H9 (cell line): ENCODE results near the gene LETM1. TPM values are rescaled to one million over a fixed set of nuclear protein-coding genes. Genes with fewer than 3 reads are reported as not detected.

Source experiments
- DNase-seq: peaks from one replicate; pipeline ENCODE4 v3.0.0-alpha.2; 2017
- H2AFZ ChIP-seq: one replicate; pipeline ENCODE4 v1.6.1; 2013; ENCODE audit warnings: mild to moderate bottlenecking, low read length, control low read depth, moderate library complexity
- H2AK5ac ChIP-seq: 2 replicates; pipeline ENCODE4 v1.6.1; 2013; ENCODE audit warnings: low read length, control low read depth, mixed read lengths; ENCODE audit not compliant: insufficient read length
- H2BK120ac ChIP-seq: one replicate; pipeline ENCODE4 v1.6.1; 2013; ENCODE audit warnings: low read depth, mild to moderate bottlenecking, low read length, control low read depth, inconsistent platforms; ENCODE audit not compliant: poor library complexity, severe bottlenecking
- H2BK12ac ChIP-seq: 2 replicates; pipeline ENCODE4 v1.6.1; 2013; ENCODE audit warnings: low read length, control low read depth, mixed read lengths, low read depth; ENCODE audit not compliant: insufficient read length
- H2BK15ac ChIP-seq: 2 replicates; pipeline ENCODE4 v1.6.1; 2013; ENCODE audit warnings: low read depth, low read length, control low read depth
- H2BK20ac ChIP-seq: one replicate; pipeline ENCODE4 v1.6.1; 2013; ENCODE audit warnings: low read depth, mild to moderate bottlenecking, low read length, control low read depth, inconsistent platforms; ENCODE audit not compliant: poor library complexity, severe bottlenecking
- H2BK5ac ChIP-seq: 2 replicates; pipeline ENCODE4 v1.6.1; 2013; ENCODE audit warnings: low read length, control low read depth, mixed read lengths; ENCODE audit not compliant: insufficient read length
- H3K14ac ChIP-seq: 2 replicates; pipeline ENCODE4 v1.6.1; 2013; ENCODE audit warnings: low read length, control low read depth; ENCODE audit not compliant: insufficient read depth
- H3K18ac ChIP-seq: 2 replicates; pipeline ENCODE4 v1.6.1; 2013; ENCODE audit warnings: low read depth, mild to moderate bottlenecking, mixed read lengths, low read length, control low read depth; ENCODE audit not compliant: insufficient read length
- H3K23ac ChIP-seq: 2 replicates; pipeline ENCODE4 v1.6.1; 2013; ENCODE audit warnings: low read length, control low read depth, mixed read lengths, low read depth; ENCODE audit not compliant: insufficient read length
- H3K23me2 ChIP-seq: 2 replicates; pipeline ENCODE4 v1.6.1; 2013; ENCODE audit warnings: low read depth, mild to moderate bottlenecking, mixed read lengths, low read length, control low read depth; ENCODE audit not compliant: insufficient read length, poor library complexity, severe bottlenecking
- H3K27ac ChIP-seq: 2 replicates; pipeline ENCODE4 v1.5.1; 2013; ENCODE audit warnings: low read length, control low read depth, mixed read lengths, low read depth; ENCODE audit not compliant: insufficient read length
- H3K27me3 ChIP-seq: 2 replicates; pipeline ENCODE4 v1.6.1; 2013; ENCODE audit warnings: low read length, control low read depth, inconsistent platforms; ENCODE audit not compliant: insufficient read depth
- H3K4ac ChIP-seq: 2 replicates; pipeline ENCODE4 v1.6.1; 2013; ENCODE audit warnings: low read depth, mild to moderate bottlenecking, control low read depth, inconsistent platforms, low read length, moderate library complexity
- H3K4me1 ChIP-seq: 2 replicates; pipeline ENCODE4 v1.6.1; 2013; ENCODE audit warnings: low read length, control low read depth, inconsistent platforms; ENCODE audit not compliant: insufficient read depth
- H3K4me2 ChIP-seq: 2 replicates; pipeline ENCODE4 v1.6.1; 2013; ENCODE audit warnings: low read length, control low read depth, mixed read lengths; ENCODE audit not compliant: insufficient read length, insufficient read depth
- H3K56ac ChIP-seq: 2 replicates; pipeline ENCODE4 v1.6.1; 2013; ENCODE audit warnings: low read depth, mild to moderate bottlenecking, mixed read lengths, low read length, control low read depth; ENCODE audit not compliant: insufficient read length
- H3K79me1 ChIP-seq: 2 replicates; pipeline ENCODE4 v1.6.1; 2013; ENCODE audit warnings: low read depth, mild to moderate bottlenecking, moderate library complexity, low read length, control low read depth, inconsistent platforms; ENCODE audit not compliant: insufficient read depth, poor library complexity, severe bottlenecking
- H3K79me2 ChIP-seq: 2 replicates; pipeline ENCODE4 v1.6.1; 2013; ENCODE audit warnings: low read length, control low read depth, inconsistent platforms; ENCODE audit not compliant: insufficient read depth
- H3K9ac ChIP-seq: 2 replicates; pipeline ENCODE4 v1.6.1; 2013; ENCODE audit warnings: low read length, control low read depth, mixed read lengths; ENCODE audit not compliant: insufficient read length; ENCODE audit errors: extremely low read depth
- H3K9me3 ChIP-seq: one replicate; pipeline ENCODE4 v1.6.1; 2013; ENCODE audit warnings: low read depth, low read length, inconsistent platforms; ENCODE audit not compliant: control insufficient read depth
- H3T11ph ChIP-seq: one replicate; pipeline ENCODE4 v1.6.1; 2013; ENCODE audit warnings: mild to moderate bottlenecking, low read length, control low read depth, inconsistent platforms
- H4K20me1 ChIP-seq: one replicate; pipeline ENCODE4 v1.6.1; 2013; ENCODE audit not compliant: control insufficient read depth, insufficient read length, insufficient read depth
- H4K5ac ChIP-seq: 2 replicates; pipeline ENCODE4 v1.6.1; 2013; ENCODE audit warnings: low read depth, mild to moderate bottlenecking, mixed read lengths, low read length, control low read depth; ENCODE audit not compliant: insufficient read length
- H4K8ac ChIP-seq: replicated peaks from 2 replicates; pipeline ENCODE4 v1.6.1; 2013; ENCODE audit warnings: low read length, control low read depth, mixed read lengths, low read depth; ENCODE audit not compliant: insufficient read length
- H4K91ac ChIP-seq: 2 replicates; pipeline ENCODE4 v1.6.1; 2013; ENCODE audit warnings: low read depth, mild to moderate bottlenecking, moderate library complexity, mixed read lengths, low read length, control low read depth; ENCODE audit not compliant: insufficient read length
- H3K27ac Mint-ChIP-seq, 3 experiments: 2 replicates in 2 of 3; 3 replicates in 1 of 3; pipeline ENCODE4 v1.8.0; 2020 to 2021; ENCODE audit warnings: mixed read lengths in 3 of 3, mild to moderate bottlenecking in 1 of 3, moderate library complexity in 1 of 3
- H3K27me3 Mint-ChIP-seq: 2 replicates; pipeline ENCODE4 v1.8.0; 2021; ENCODE audit warnings: low read depth, mild to moderate bottlenecking, moderate library complexity, mixed read lengths
- H3K36me3 Mint-ChIP-seq, 3 experiments: 2 replicates in 2 of 3; 3 replicates in 1 of 3; pipeline ENCODE4 v1.8.0; 2020 to 2021; ENCODE audit warnings: low read depth in 3 of 3, mixed read lengths in 3 of 3; ENCODE audit not compliant: insufficient read depth in 1 of 3
- H3K4me1 Mint-ChIP-seq, 2 experiments: 2 replicates each; pipeline ENCODE4 v1.8.0; 2020; ENCODE audit warnings: mixed read lengths in 2 of 2
- H3K4me3 Mint-ChIP-seq, 2 experiments: 2 replicates in 1 of 2; 3 replicates in 1 of 2; pipeline ENCODE4 v1.8.0; 2020 to 2021; ENCODE audit warnings: mild to moderate bottlenecking in 2 of 2, mixed read lengths in 2 of 2, moderate library complexity in 1 of 2
- H3K9me3 Mint-ChIP-seq, 2 experiments: 2 replicates in 1 of 2; 3 replicates in 1 of 2; pipeline ENCODE4 v1.8.0; 2020; ENCODE audit warnings: mild to moderate bottlenecking in 2 of 2, mixed read lengths in 2 of 2, moderate library complexity in 1 of 2
- WGBS: extraction: QIAGEN DNeasy Blood & Tissue Kit; methylation state at CpG from one replicate; pipeline ENCODE4 v1.1.7; 2013; ENCODE audit warnings: missing lambda C conversion rate, low lambda C conversion rate, mixed read lengths; ENCODE audit not compliant: insufficient read length; ENCODE audit errors: extremely low coverage; 5-methylcytosine and 5-hydroxymethylcytosine counted together
- total RNA-seq: library from RNA; stranded (reverse); gene quantifications from 2 replicates; pipeline ENCODE4 v1.2.1, GENCODE V29; 2021
- TF ChIP-seq, protein P1 (sequence below): fragments of 200-600 bp; sonication (generic); conservative IDR thresholded peaks from 3 replicates; pipeline ENCODE4 v1.8.0; 2021; ENCODE audit warnings: antibody characterized with exemption, mild to moderate bottlenecking

LETM1 gene
- total RNA-seq, 1 experiment from 2014 or later = 43.4 TPM

DNA sequence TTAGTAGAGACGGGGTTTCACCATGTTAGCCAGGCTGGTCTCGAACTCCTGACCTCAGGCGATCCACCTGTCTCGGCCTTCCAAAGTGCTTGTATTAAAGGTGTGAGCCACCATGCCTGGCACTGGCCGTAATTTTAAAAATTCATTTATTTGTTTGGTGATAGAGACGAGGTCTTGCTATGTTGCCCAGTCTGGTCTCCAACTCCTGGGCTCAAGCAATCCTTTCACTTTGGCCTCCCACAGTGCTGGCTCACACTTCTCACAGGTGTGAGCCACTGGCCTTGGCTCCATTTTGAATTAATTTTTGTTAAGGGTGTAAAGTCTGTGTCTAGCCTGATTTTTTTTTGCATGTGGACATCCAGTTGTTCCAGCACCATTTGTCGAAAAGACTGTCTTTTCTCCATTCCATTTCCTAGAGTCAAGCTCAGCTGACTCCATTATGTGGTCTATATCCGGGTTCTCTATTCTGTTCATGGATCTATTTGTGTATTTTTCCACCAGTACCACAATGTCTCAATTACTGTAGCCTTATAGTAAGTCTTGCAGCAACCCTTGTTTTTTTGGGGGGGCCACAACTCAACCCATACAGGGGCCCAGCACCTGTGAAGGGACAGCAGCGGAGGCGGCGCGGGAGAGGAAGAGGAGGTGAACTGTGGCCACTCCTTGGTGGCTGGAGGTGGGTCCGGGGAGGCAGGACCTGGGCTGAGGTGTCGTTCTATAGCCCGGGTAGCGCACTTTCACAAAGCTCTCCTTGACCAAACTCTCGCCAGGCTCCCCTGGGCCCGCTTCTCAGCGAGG, 13.8 kb upstream of the LETM1 start:
- H3K4me3 Mint-ChIP-seq = peak overlapping the region; percentile 66 to 87
- no peak overlapping the region for H2BK120ac ChIP-seq
- H3K18ac ChIP-seq = no peak overlapping the region
- no peak overlapping the region for H3T11ph ChIP-seq
- no peak overlapping the region for H2AFZ ChIP-seq
- H4K5ac ChIP-seq = no peak overlapping the region
- peaks cover 20% of the 10 kb centered on the region; the same call in 1 of the 2 replicates for H3K79me2 ChIP-seq
- peaks cover 31 to 33% of the 10 kb centered on the region in 2 experiments for H3K4me1 Mint-ChIP-seq
- TF ChIP-seq, protein P1, sequence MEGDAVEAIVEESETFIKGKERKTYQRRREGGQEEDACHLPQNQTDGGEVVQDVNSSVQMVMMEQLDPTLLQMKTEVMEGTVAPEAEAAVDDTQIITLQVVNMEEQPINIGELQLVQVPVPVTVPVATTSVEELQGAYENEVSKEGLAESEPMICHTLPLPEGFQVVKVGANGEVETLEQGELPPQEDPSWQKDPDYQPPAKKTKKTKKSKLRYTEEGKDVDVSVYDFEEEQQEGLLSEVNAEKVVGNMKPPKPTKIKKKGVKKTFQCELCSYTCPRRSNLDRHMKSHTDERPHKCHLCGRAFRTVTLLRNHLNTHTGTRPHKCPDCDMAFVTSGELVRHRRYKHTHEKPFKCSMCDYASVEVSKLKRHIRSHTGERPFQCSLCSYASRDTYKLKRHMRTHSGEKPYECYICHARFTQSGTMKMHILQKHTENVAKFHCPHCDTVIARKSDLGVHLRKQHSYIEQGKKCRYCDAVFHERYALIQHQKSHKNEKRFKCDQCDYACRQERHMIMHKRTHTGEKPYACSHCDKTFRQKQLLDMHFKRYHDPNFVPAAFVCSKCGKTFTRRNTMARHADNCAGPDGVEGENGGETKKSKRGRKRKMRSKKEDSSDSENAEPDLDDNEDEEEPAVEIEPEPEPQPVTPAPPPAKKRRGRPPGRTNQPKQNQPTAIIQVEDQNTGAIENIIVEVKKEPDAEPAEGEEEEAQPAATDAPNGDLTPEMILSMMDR = no peak
- H3K27ac ChIP-seq = no peak overlapping the region
- H3K4ac ChIP-seq = no peak overlapping the region
- no peak overlapping the region for H3K9ac ChIP-seq
- H2BK15ac ChIP-seq = no peak overlapping the region
- H3K56ac ChIP-seq = no peak overlapping the region
- no peak overlapping the region for H4K8ac ChIP-seq
- H3K23me2 ChIP-seq = peaks cover 7% of the 10 kb centered on the region
- H2BK20ac ChIP-seq = no peak overlapping the region
- no peaks in the 10 kb centered on the region for H3K9me3 ChIP-seq
- no peaks in the 10 kb centered on the region; a peak in 1 of 7 replicates for H3K36me3 Mint-ChIP-seq
- H4K20me1 ChIP-seq = no peaks in the 10 kb centered on the region
- H3K27me3 Mint-ChIP-seq = peaks cover 56% of the 10 kb centered on the region
- peaks cover 35% of the 10 kb centered on the region for H3K27me3 ChIP-seq
- no peak overlapping the region for H2BK12ac ChIP-seq
- H2AK5ac ChIP-seq = no peak overlapping the region
- peak overlapping the region in 1 of 3 experiments; percentile 87; a peak in 2 of 7 replicates for H3K27ac Mint-ChIP-seq
- H3K79me1 ChIP-seq = no peaks in the 10 kb centered on the region
- no peak overlapping the region for H2BK5ac ChIP-seq
- no peaks in the 10 kb centered on the region for H3K4me1 ChIP-seq
- no CpG with 5 or more reads among the region's 19 CpGs for WGBS
- no peak overlapping the region for H3K14ac ChIP-seq
- H4K91ac ChIP-seq = no peak overlapping the region
- DNase-seq = no peak
- no peak overlapping the region for H3K23ac ChIP-seq
- no peaks in the 10 kb centered on the region for H3K9me3 Mint-ChIP-seq
- H3K4me2 ChIP-seq = peak overlapping the region; percentile 57
